Transverse colon (tissue), 4 donors: ENCODE results near the gene BACH2.

Experiments
- EP300 ChIP-seq: sonication (generic); formaldehyde crosslinking; IDR thresholded peaks from one replicate; pipeline ENCODE4 v1.6.1; 2017; ENCODE audit warnings: antibody characterized with exemption, low read depth
- POLR2A ChIP-seq: fragments of 450-650 bp; IDR thresholded peaks from one replicate; pipeline ENCODE4 v1.6.1; 2016; ENCODE audit warnings: antibody characterized with exemption, mild to moderate bottlenecking, moderate library complexity
- POLR2AphosphoS5 ChIP-seq, 3 donors: sonication (generic); formaldehyde crosslinking; IDR thresholded peaks; one replicate each; pipeline ENCODE4 v1.6.1; 2016; ENCODE audit warnings: antibody characterized with exemption in 3 of 3
- TF ChIP-seq, protein P1 (sequence below), 5 experiments: fragments of 200-600 bp in 3 of 5; fragments of 450-650 bp in 2 of 5; sonication (generic) in 3 of 5; IDR thresholded peaks; 1 replicate in 2 of 5; 2 replicates in 3 of 5; pipeline ENCODE4 v1.5.1; 2016 to 2017; ENCODE audit warnings: antibody characterized with exemption in 5 of 5, inconsistent platforms in 3 of 5, mild to moderate bottlenecking in 2 of 5, moderate library complexity in 1 of 5

GRCh38 chr6:90222008-90222407 lies 74.6 kb downstream of the BACH2 start:
- TF ChIP-seq, protein P1, sequence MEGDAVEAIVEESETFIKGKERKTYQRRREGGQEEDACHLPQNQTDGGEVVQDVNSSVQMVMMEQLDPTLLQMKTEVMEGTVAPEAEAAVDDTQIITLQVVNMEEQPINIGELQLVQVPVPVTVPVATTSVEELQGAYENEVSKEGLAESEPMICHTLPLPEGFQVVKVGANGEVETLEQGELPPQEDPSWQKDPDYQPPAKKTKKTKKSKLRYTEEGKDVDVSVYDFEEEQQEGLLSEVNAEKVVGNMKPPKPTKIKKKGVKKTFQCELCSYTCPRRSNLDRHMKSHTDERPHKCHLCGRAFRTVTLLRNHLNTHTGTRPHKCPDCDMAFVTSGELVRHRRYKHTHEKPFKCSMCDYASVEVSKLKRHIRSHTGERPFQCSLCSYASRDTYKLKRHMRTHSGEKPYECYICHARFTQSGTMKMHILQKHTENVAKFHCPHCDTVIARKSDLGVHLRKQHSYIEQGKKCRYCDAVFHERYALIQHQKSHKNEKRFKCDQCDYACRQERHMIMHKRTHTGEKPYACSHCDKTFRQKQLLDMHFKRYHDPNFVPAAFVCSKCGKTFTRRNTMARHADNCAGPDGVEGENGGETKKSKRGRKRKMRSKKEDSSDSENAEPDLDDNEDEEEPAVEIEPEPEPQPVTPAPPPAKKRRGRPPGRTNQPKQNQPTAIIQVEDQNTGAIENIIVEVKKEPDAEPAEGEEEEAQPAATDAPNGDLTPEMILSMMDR (IDR thresholded peaks at IDR 0.05): no peak
- TF ChIP-seq POLR2A (no peak), POLR2AphosphoS5 (IDR thresholded peaks at IDR 0.05) (no peak), EP300 (no peak)
